Panc1 (cell line): ENCODE results near the gene LRPPRC.

ENCODE experiments used
- POLR2AphosphoS5 ChIP-seq: IDR thresholded peaks from 2 replicates; pipeline ENCODE4 v1.6.1; 2012; ENCODE audit warnings: mild to moderate bottlenecking, low read depth, low read length, moderate library complexity
- TCF7L2 ChIP-seq: IDR thresholded peaks from 2 replicates; pipeline ENCODE4 v1.6.1; 2011; ENCODE audit warnings: mild to moderate bottlenecking, low read depth, low read length, inconsistent platforms
- TF ChIP-seq, protein P1 (sequence below): fragments of 450-650 bp; IDR thresholded peaks from 2 replicates; pipeline ENCODE4 v1.5.1; 2017; ENCODE audit warnings: mild to moderate bottlenecking

DNA sequence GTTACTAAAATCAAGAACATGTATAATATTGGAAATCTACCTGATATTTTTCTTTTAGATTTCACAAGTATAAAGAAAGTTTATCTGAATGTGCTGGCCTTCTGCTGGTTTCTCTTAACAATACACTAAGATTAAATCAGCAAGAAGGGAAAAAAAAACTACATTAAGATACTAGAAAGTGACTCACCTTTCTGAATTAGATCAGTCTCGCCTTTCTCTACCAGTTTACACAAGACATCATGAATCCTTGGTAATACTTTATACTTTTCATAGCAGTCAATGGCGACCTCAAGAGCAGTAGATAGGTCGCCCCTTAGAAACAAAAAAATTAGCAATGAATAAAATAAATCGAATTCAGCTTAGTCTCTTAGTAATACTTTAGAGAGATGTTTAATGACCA is 61.2 kb downstream of the LRPPRC start:
- TF ChIP-seq TCF7L2 (no peak), POLR2AphosphoS5 (no peak)
- TF ChIP-seq, protein P1, sequence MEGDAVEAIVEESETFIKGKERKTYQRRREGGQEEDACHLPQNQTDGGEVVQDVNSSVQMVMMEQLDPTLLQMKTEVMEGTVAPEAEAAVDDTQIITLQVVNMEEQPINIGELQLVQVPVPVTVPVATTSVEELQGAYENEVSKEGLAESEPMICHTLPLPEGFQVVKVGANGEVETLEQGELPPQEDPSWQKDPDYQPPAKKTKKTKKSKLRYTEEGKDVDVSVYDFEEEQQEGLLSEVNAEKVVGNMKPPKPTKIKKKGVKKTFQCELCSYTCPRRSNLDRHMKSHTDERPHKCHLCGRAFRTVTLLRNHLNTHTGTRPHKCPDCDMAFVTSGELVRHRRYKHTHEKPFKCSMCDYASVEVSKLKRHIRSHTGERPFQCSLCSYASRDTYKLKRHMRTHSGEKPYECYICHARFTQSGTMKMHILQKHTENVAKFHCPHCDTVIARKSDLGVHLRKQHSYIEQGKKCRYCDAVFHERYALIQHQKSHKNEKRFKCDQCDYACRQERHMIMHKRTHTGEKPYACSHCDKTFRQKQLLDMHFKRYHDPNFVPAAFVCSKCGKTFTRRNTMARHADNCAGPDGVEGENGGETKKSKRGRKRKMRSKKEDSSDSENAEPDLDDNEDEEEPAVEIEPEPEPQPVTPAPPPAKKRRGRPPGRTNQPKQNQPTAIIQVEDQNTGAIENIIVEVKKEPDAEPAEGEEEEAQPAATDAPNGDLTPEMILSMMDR = no peak
